GM18951 (cell line): ENCODE data around the gene SFXN1.

ENCODE experiments used
- POLR2A ChIP-seq: IDR thresholded peaks from 4 replicates; pipeline ENCODE4 v1.6.1; 2011; ENCODE audit warnings: mild to moderate bottlenecking; ENCODE audit not compliant: insufficient read length, insufficient read depth; ENCODE audit errors: extremely low read depth
- in situ Hi-C: fragments of 300-500 bp; cut with MboI; formaldehyde crosslinking; loops from one replicate; pipeline ENCODE4 v1.12.0; 2022; ENCODE audit warnings: low sequenced_read_pairs, mixed read lengths, inconsistent platforms; ENCODE audit not compliant: unreplicated experiment

The SFXN1 gene

GRCh38 chr5:175542966-175543235 lies 64.5 kb downstream of the SFXN1 start:
- no peak for TF ChIP-seq POLR2A
- in situ Hi-C loops = no loop called here

GRCh38 chr5:175544108-175544511 lies 65.8 kb downstream of the SFXN1 start:
- TF ChIP-seq POLR2A = no peak
- in situ Hi-C loops = no loop called here

GRCh38 chr5:175544586-175544985 lies 66.2 kb downstream of the SFXN1 start:
- in situ Hi-C loops = no loop called here
- no peak for TF ChIP-seq POLR2A

- no peak for TF ChIP-seq POLR2A
- in situ Hi-C loops = no loop called here
Observed at GRCh38 chr5:175547842-175548241, 69.5 kb downstream of the SFXN1 start.

DNA sequence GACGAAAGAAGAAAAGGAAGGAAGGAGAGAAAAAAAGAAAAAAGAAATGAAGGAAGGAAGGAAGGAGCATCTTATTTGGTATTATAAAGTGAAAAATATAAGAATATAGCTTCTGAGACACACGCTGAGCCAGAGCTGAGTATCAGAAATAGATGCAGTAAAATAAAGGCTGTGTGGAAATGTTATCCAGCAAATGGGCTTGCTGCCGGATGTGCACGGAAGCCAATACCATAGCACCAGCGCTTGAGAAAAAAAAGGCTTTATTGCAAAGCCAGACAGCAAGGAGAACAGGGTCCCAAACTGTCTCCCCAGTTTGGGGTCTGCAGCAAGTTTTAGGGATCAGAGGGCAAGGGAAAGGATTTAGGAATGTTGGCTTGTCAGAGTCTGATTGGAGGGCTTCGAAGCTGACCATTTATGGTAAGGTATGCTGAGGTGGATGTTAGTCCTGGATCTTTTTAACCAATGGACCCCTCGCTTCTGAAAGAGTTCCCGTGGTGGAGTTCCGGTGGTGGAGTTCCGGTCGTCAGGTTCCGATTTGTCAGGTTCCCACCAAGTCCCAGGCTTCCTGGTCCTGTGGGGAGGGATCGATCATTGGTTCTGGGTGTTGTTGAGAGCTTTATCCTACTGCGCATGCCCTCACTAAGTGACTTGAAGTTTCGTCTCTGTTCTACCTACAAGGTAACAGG lies 70.4 kb downstream of the SFXN1 start:
- in situ Hi-C loops = no loop called here
- no peak for TF ChIP-seq POLR2A

DNA sequence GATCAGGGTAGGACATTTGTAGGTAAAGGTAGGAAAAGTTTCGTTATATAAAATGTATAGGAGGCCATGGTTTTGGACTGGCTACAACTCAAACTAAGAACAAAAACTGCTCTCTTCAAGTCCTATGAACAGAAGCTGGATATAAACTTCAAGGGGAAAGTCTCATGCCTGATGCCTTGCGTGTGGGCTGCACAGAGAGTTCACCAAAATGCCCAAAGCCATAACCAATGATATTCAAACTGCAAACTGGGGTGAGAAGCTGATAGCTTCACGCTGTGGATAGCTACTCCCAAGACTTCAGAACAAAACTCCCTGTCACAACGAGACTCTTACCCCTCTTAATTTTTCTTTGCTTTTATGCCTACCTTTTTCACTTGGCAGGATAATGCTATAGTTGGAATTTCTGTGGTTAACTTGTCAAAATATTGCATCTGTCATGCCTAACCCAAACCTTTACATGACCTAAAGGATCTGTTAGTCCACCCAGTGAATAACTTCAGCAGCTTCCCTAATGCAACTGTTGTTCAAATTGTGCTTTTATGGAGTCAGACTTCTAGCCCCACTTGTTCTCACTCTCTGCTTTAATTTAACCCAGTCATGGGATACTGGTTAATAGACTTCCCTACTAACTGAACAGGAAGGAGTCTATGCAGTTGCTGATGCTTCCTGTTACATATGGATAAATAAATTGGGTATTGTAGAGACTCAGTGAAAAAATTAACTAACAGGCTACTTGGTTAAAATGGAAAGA lies 71.9 kb downstream of the SFXN1 start:
- no peak for TF ChIP-seq POLR2A
- in situ Hi-C loops = no loop called here

- in situ Hi-C loops = no loop called here
- no peak for TF ChIP-seq POLR2A
Observed at GRCh38 chr5:175551266-175551665, 72.9 kb downstream of the SFXN1 start.

DNA sequence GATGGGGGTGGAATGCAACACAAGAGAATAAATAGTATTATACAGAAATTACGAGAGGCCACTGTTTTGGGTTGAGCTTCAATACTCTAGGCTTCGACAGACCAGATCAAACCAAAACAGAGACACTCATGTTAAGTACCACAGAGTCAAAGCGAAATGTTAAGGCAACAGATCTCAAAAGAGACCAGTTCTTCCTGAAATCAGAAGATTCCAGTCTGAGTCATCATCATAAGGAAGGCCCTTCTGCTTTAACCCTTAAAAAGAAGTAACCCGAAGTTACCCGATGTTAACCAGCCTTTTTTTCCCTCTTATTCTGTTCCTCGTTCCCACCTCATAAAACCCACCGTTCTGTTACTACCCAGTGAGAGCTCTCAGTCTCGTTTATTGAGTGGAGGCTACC lies 75.9 kb downstream of the SFXN1 start:
- in situ Hi-C loops = no loop called here
- no peak for TF ChIP-seq POLR2A

GRCh38 chr5:175555168-175555785 lies 76.9 kb downstream of the SFXN1 start:
- no peak for TF ChIP-seq POLR2A
- in situ Hi-C loops = no loop called here

DNA sequence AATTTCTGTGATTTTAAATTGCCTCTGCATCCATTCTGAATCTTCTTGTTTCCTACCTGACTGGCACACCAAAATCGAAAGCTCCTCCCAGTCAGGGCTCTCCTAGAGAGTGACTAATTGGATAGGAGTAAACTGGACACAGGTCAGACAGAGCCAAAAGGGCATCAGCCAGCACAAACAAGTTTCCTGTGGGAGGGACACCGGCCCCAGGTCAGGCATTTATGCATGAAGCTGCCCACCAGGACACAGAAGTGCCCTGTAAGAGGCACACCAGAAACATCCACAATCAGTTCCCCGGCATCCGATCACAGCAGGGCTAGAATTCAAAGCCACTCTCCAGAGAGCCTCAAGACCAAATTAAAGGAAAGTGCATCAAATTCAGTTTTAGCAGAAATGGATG lies 78.4 kb downstream of the SFXN1 start:
- TF ChIP-seq POLR2A = no peak
- in situ Hi-C loops = no loop called here

DNA sequence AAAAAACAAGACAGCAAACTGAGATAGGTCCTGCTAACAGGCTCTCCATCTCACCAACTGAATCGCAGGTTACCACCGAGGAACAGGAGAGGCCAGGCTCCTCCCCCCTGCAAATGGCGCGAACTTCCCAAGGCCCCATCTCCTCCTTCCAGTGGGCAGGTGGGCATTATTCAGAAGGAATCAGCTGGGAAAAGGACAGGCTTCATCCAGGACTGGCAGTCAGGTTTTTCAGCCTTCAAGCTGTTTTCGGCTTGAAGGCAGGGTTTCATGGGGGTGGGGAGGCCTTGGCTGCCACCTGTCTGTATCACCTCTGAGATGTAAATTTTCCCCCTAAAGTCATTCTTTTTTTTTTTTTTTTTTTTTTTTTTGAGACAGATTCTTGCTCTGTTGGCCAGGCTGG lies 79.4 kb downstream of the SFXN1 start:
- in situ Hi-C loops = no loop called here
- TF ChIP-seq POLR2A = no peak

DNA sequence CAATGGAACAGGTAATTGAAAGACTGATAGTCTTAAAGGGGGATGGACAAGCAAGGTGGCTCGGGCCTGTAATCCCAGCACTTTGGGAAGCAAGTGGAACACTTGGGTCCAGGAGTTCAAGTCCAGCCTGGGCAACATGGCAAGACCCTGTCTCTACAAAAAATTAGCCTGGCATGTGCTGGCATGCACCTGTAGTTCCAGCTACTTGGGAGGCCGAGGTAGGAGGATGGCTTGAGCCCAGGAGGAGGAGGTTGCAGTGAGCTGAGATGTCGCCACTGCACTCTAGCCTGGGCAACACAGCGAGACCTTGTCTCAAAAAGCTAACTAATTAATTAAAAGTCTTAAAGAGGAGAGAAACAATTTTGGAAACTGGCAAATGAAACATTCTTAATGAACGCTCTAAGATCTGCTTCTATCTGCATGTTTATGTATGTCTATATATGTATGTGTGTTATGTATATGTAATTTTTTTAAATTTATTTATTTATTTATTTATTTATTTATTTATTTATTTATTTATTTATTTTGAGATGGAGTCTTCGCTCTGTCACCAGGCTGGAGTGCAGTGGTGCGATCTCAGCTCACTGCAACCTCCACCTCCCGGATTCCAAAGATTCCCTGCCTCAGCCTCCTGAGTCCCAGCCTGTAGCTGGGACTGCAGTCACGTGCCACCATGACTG lies 80.6 kb downstream of the SFXN1 start:
- in situ Hi-C loops = no loop called here
- TF ChIP-seq POLR2A = no peak

GRCh38 chr5:175560011-175560410 lies 81.7 kb downstream of the SFXN1 start:
- in situ Hi-C loops = no loop called here
- no peak for TF ChIP-seq POLR2A
